Body of pancreas (tissue), 4 donors: ENCODE measurements around the gene NR3C2.

ENCODE experiments used
- CTCF ChIP-seq, 7 experiments: fragments of 450-650 bp in 4 of 7; fragments of 200-600 bp in 3 of 7; sonication (generic) in 3 of 7; IDR thresholded peaks; one replicate each; pipeline ENCODE4 v1.5.1; 2016 to 2019; ENCODE audit warnings: antibody characterized with exemption in 7 of 7
- POLR2A ChIP-seq, 3 donors: fragments of 450-650 bp; IDR thresholded peaks; one replicate each; pipeline ENCODE4 v1.6.1; 2016; ENCODE audit warnings: antibody characterized with exemption in 3 of 3, mild to moderate bottlenecking in 2 of 3

GRCh38 chr4:148436512-148436911 lies 5.7 kb downstream of the NR3C2 start:
- TF ChIP-seq CTCF (IDR thresholded peaks at IDR 0.05) (no peak), POLR2A (IDR thresholded peaks at IDR 0.05) (no peak)
